Activated CD8-positive, alpha-beta T cell treated with anti-CD3 and anti-CD28 coated beads for 36 hours (primary cell): Measurements from ENCODE around the gene ALDH1A3. TPM values are rescaled to one million over a fixed set of nuclear protein-coding genes. Genes with fewer than 3 reads are reported as not detected.

Experiments used
- ATAC-seq: fragments of 200-7000 bp; cut with Tn5 transposase; one replicate; pipeline ENCODE4 v1.10.0; 2021; ENCODE audit warnings: mild to moderate bottlenecking, moderate library complexity
- CTCF ChIA-PET: fragments of 350-600 bp; sonication (Branson Sonifier 250); formaldehyde crosslinking; loops from one replicate; lab custom pipeline; 2021; ENCODE audit warnings: antibody characterized with exemption; lab: Charles Lee
- POLR2A ChIA-PET: fragments of 350-600 bp; sonication (Branson Sonifier 250); formaldehyde crosslinking; loops from one replicate; lab custom pipeline; 2021; ENCODE audit warnings: antibody characterized with exemption; lab: Charles Lee
- DNase-seq: peaks from one replicate; pipeline ENCODE4 v3.0.0-alpha.2; 2020
- H3K27ac Mint-ChIP-seq: one replicate; pipeline ENCODE4 v1.8.0; 2021; ENCODE audit warnings: mild to moderate bottlenecking, mixed read lengths
- H3K27me3 Mint-ChIP-seq: one replicate; pipeline ENCODE4 v1.8.0; 2021; ENCODE audit warnings: mixed read lengths
- H3K36me3 Mint-ChIP-seq: one replicate; pipeline ENCODE4 v1.8.0; 2021; ENCODE audit warnings: low read depth, mixed read lengths
- H3K4me1 Mint-ChIP-seq: one replicate; pipeline ENCODE4 v1.8.0; 2021; ENCODE audit warnings: low read depth, mixed read lengths
- H3K4me3 Mint-ChIP-seq: one replicate; pipeline ENCODE4 v1.8.0; 2021; ENCODE audit warnings: mild to moderate bottlenecking, moderate library complexity, mixed read lengths
- H3K9me3 Mint-ChIP-seq: one replicate; pipeline ENCODE4 v1.8.0; 2021; ENCODE audit warnings: mixed read lengths
- intact Hi-C: fragments of 100-400 bp; cut with micrococcal nuclease; formaldehyde crosslinking; loops from one replicate; pipeline ENCODE4 v1.10.0; 2022
- total RNA-seq, 2 experiments: library from RNA; stranded (reverse); gene quantifications; one replicate each; pipeline ENCODE4 v1.2.3, GENCODE V29; 2021
- TF ChIP-seq, protein P1 (sequence below): fragments of 200-600 bp; IDR thresholded peaks from one replicate; pipeline ENCODE4 v1.8.0; 2022; ENCODE audit warnings: antibody characterized with exemption, mild to moderate bottlenecking

The ALDH1A3 gene
- total RNA-seq, 2 experiments from 2014 or later, result not detected

DNA sequence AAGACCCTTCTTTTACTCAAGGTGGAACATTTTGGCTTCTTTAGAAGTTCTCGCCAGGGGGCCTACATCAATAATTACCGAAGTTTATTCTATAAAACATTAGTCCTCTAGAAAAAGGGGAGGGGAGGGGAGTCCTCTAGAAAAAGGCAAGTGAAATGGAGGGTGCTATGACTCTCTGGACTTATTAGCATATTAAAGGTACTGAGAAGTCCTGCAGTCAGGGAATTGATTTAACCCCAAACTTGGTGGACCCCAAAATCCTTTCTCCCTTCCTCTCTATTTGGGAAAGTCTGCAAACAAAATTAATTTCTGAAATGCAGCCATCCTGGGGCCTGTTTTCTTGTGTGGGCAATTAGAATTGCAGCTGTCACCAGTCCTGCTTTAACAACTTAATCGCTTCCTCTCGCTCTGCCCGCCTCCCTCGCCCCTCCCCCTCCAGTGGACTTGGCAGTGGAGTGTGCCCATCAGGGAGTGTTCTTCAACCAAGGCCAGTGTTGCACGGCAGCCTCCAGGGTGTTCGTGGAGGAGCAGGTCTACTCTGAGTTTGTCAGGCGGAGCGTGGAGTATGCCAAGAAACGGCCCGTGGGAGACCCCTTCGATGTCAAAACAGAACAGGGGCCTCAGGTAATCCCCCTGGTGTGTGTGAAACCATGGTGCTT lies 20.6 kb downstream of the ALDH1A3 start:
- Mint-ChIP-seq H3K27ac (no peak overlapping the region), H3K4me3 (no peak overlapping the region), H3K27me3 (peaks cover 3% of the 10 kb centered on the region), H3K4me1 (no peaks in the 10 kb centered on the region), H3K9me3 (no peaks in the 10 kb centered on the region), H3K36me3 (no peaks in the 10 kb centered on the region)
- DNase-seq (no peak), ATAC-seq (no peak)
- POLR2A ChIA-PET, result no interaction called here
- intact Hi-C loops, result no loop called here
- CTCF ChIA-PET, result no interaction called here
- TF ChIP-seq, protein P1, sequence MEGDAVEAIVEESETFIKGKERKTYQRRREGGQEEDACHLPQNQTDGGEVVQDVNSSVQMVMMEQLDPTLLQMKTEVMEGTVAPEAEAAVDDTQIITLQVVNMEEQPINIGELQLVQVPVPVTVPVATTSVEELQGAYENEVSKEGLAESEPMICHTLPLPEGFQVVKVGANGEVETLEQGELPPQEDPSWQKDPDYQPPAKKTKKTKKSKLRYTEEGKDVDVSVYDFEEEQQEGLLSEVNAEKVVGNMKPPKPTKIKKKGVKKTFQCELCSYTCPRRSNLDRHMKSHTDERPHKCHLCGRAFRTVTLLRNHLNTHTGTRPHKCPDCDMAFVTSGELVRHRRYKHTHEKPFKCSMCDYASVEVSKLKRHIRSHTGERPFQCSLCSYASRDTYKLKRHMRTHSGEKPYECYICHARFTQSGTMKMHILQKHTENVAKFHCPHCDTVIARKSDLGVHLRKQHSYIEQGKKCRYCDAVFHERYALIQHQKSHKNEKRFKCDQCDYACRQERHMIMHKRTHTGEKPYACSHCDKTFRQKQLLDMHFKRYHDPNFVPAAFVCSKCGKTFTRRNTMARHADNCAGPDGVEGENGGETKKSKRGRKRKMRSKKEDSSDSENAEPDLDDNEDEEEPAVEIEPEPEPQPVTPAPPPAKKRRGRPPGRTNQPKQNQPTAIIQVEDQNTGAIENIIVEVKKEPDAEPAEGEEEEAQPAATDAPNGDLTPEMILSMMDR, result no peak

DNA sequence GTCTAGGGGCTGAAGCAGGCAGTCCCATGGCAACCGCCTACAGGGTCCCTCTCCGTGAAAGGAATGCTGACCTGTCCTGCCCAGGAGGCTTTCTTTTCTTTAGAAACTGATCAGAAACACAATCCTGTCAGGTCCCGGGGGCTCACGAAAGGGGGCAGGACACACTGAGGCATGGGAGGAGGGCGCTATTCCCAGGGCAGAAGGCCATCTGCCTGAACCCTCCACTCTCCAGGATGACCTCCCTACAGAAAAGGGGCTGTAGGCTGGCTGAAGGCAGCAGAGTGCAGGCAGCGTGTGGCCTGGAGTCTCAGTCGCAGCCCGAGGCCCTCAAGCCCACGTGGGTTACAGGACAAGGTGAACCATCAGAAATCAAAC lies 21.2 kb downstream of the ALDH1A3 start:
- ATAC-seq (no peak), DNase-seq (no peak)
- Mint-ChIP-seq H3K27me3 (peaks cover under 1% of the 10 kb centered on the region), H3K4me3 (no peak overlapping the region), H3K4me1 (no peaks in the 10 kb centered on the region), H3K9me3 (no peaks in the 10 kb centered on the region), H3K36me3 (no peaks in the 10 kb centered on the region), H3K27ac (no peak overlapping the region)
- intact Hi-C loops, result no loop called here
- TF ChIP-seq, protein P1, result no peak
- CTCF ChIA-PET, result interaction anchor here (0.7 to 1.2 kb wide), 3 partner anchors 28 to 222 kb away, joined by 3 to 5 read pairs (median 4); no protein-coding TSS in a partner anchor
- POLR2A ChIA-PET, result no interaction called here

DNA sequence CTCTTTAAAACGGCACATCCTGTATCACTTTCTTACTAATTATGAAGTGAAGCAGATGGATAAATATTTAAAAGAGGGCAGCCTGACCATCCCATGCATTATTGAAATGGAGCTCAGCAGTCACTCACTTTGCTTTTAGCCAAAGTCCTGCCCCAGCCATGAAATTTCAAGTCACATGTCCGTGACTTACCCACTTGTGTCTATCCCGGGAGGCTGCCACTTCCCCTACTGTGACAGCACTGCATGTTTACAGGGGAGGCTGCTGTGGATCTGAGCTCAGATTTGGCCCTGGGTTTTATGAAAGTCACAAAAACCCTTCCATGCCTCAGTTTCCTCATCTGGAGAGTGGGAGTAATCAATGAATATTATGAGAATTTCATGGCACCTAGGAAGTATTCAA lies 21.7 kb downstream of the ALDH1A3 start:
- Mint-ChIP-seq H3K9me3 (no peaks in the 10 kb centered on the region), H3K4me3 (no peak overlapping the region), H3K4me1 (no peaks in the 10 kb centered on the region), H3K27ac (no peak overlapping the region), H3K27me3 (no peaks in the 10 kb centered on the region), H3K36me3 (no peaks in the 10 kb centered on the region)
- ChIA-PET CTCF (interaction anchor here (0.7 to 1.2 kb wide), 3 partner anchors 28 to 222 kb away, joined by 3 to 5 read pairs (median 4); no protein-coding TSS in a partner anchor), POLR2A (no interaction called here)
- TF ChIP-seq, protein P1, result no peak
- no peak for ATAC-seq
- DNase-seq, result no peak
- intact Hi-C loops, result no loop called here

DNA sequence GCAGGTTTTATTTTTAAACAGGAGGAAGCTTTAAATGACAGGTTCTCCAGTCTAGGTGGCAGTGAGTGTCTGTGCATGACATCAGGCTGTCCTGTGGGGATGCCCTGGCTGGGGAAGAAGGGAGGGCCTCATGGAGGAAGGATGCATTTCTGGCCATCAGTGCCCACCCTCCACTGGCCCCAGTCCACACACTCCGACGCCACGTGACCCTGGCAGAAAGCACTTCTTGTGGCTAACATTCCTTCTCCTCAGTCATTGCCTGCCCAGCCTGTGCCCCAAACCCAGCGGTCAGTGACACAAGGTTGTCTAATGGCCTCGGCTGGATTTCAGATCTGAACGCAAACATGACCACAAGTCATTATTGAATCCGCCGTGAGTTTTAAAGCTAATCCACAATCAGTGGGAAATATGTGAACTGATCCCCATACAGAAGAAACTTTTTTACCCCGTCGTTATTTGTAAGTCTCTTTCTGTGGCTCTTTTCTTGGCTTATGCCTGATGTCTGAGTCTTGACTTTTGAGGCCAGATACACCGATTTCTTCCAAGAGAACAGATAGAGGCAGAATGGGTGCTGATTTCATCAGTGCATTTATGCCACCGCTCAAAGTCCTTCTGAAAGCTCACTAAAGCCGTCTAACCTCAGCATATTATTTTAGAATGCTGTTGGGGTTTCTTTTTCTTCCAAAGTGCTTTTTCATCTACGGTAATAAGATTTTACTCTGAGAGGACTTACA lies 22.2 kb downstream of the ALDH1A3 start:
- ATAC-seq (no peak), DNase-seq (no peak)
- ChIA-PET CTCF (interaction anchor here (0.7 to 1.2 kb wide), 3 partner anchors 29 to 221 kb away, joined by 3 to 5 read pairs (median 4); no protein-coding TSS in a partner anchor), POLR2A (no interaction called here)
- TF ChIP-seq, protein P1, result no peak
- intact Hi-C loops, result no loop called here
- Mint-ChIP-seq H3K9me3 (no peaks in the 10 kb centered on the region), H3K4me1 (no peaks in the 10 kb centered on the region), H3K27ac (no peak overlapping the region), H3K4me3 (no peak overlapping the region), H3K36me3 (no peaks in the 10 kb centered on the region), H3K27me3 (no peaks in the 10 kb centered on the region)
